ENCODE data around the gene C3orf20.

C3orf20 gene

GRCh38 chr3:14793858-14794234, 118.9 kb downstream of the C3orf20 start:
- no peak for DNase-seq (ENCODE audit: low read depth)
- no peak overlapping the region for H3K4me3 ChIP-seq (ENCODE audit: control insufficient read depth, low read depth, low read length)
- TF ChIP-seq, protein P1, sequence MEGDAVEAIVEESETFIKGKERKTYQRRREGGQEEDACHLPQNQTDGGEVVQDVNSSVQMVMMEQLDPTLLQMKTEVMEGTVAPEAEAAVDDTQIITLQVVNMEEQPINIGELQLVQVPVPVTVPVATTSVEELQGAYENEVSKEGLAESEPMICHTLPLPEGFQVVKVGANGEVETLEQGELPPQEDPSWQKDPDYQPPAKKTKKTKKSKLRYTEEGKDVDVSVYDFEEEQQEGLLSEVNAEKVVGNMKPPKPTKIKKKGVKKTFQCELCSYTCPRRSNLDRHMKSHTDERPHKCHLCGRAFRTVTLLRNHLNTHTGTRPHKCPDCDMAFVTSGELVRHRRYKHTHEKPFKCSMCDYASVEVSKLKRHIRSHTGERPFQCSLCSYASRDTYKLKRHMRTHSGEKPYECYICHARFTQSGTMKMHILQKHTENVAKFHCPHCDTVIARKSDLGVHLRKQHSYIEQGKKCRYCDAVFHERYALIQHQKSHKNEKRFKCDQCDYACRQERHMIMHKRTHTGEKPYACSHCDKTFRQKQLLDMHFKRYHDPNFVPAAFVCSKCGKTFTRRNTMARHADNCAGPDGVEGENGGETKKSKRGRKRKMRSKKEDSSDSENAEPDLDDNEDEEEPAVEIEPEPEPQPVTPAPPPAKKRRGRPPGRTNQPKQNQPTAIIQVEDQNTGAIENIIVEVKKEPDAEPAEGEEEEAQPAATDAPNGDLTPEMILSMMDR (conservative IDR thresholded peaks at IDR 0.05; ENCODE audit: control insufficient read depth, insufficient read depth, low read depth, low read length) = no peak

DNA sequence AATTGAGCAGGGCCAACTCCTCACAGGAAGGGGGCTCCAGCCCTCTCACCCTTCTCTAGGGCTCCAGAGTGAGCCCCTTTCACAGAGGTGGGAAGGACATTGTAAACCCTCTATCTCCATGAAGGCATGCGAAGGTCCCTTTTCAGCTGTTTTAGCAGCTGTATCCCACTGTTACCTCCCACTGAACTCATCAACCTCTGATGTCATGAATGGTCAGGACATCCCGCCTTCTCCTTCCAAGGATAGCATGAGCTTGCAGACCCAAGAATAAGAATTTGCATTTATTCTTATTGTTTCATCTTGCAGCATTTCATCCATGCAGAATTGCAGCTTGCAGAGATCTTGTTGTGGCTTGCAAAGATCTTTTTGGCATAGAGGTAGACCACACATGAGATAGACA, 119.5 kb downstream of the C3orf20 start:
- H3K4me3 ChIP-seq (ENCODE audit: control insufficient read depth, low read depth, low read length) = no peak overlapping the region
- DNase-seq (ENCODE audit: low read depth) = no peak
- TF ChIP-seq, protein P1 (conservative IDR thresholded peaks at IDR 0.05; ENCODE audit: control insufficient read depth, insufficient read depth, low read depth, low read length) = no peak

DNA sequence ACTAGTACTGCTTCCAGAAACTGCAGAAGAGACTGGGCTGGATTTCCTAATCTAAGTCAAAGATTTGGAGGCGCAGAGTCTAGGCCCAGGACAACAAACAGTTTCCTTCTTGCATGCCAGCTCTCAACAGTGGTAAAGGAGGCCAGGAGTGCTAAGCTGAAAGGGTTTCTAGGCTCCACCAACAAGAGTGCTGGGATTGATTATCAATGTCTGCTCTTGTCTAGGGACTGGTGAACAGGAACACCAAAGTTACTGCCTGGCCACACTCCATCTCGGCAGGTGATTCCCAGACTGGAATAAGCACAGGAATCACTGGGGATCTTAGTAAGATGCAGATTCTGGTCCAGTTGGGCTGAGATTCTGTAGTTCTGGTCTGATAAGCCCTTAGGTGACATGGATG, 121.1 kb downstream of the C3orf20 start:
- DNase-seq (ENCODE audit: low read depth) = no peak
- TF ChIP-seq, protein P1 (conservative IDR thresholded peaks at IDR 0.05; ENCODE audit: control insufficient read depth, insufficient read depth, low read depth, low read length) = no peak
- H3K4me3 ChIP-seq (ENCODE audit: control insufficient read depth, low read depth, low read length) = no peak overlapping the region

DNA sequence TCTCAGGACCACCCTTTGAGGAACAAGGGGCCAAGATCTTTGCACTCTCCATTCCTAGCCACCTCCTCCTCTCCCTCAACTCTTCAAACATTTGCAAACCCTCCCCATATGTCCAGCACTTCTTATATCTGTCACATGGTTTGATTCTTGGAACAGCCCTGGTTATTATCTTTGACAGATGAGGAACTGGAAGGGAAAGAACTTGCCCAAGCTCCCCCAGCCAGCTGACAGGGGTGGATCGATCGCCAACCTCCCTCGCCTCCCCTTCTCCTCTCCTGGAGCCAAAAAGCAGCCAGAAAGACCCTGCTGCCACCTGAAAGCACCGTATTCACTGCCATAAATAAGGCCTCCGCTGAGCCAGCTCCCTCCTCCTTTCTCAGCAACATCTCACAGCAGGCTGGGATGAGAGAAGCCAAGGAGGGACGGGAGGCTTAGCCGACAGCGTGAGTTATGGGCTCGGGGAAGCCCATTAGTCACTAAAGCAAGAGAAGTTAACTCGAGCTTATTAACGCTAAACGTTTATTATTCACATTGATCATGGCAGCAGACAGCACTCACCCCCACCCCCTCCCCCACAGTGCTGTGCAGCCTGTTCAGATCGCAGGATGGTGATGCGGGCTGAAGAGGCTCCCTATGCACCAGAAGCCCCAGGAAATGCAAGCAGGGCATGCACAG, 121.6 kb downstream of the C3orf20 start:
- TF ChIP-seq, protein P1 (conservative IDR thresholded peaks at IDR 0.05; ENCODE audit: control insufficient read depth, insufficient read depth, low read depth, low read length) = no peak
- no peak for DNase-seq (ENCODE audit: low read depth)
- H3K4me3 ChIP-seq (ENCODE audit: control insufficient read depth, low read depth, low read length) = no peak overlapping the region

- no peak overlapping the region for H3K4me3 ChIP-seq (ENCODE audit: control insufficient read depth, low read depth, low read length)
- TF ChIP-seq, protein P1 (conservative IDR thresholded peaks at IDR 0.05; ENCODE audit: control insufficient read depth, insufficient read depth, low read depth, low read length) = no peak
- no peak for DNase-seq (ENCODE audit: low read depth)
Observed at GRCh38 chr3:14797731-14798130, 122.8 kb downstream of the C3orf20 start.

DNA sequence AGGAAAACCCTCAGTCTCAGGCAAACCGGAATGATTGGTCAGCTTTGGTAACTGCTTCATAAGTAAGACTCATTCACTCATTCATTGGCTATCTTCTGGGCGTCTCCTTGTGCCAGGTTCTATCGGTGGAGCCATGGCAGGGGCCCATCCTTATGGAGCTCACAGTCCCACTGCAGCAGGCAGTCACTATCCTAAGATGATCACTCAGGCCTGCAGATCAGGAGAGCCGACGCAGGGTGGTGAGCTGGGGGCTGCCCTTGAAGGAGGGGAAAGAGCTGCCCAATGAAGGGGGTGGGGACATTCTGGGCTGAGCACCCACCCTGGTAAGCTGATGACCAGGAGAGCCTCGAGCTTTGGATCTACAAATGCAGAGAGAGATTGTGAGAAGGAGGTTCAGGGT, 123.3 kb downstream of the C3orf20 start:
- H3K4me3 ChIP-seq (ENCODE audit: control insufficient read depth, low read depth, low read length) = no peak overlapping the region
- no peak for DNase-seq (ENCODE audit: low read depth)
- TF ChIP-seq, protein P1 (conservative IDR thresholded peaks at IDR 0.05; ENCODE audit: control insufficient read depth, insufficient read depth, low read depth, low read length) = no peak

- peak; percentile 6 for DNase-seq (ENCODE audit: low read depth)
- TF ChIP-seq, protein P1 (conservative IDR thresholded peaks at IDR 0.05; ENCODE audit: control insufficient read depth, insufficient read depth, low read depth, low read length) = no peak
- H3K4me3 ChIP-seq (ENCODE audit: control insufficient read depth, low read depth, low read length) = no peak overlapping the region
Observed at GRCh38 chr3:14799146-14799545, 124.2 kb downstream of the C3orf20 start.

All from fibroblast of mammary gland (primary cell).